Esophagus muscularis mucosa (tissue), 4 donors: Measurements from ENCODE around the gene DAB2IP. TPM values are rescaled to one million over a fixed set of nuclear protein-coding genes. Genes with fewer than 3 reads are reported as not detected.
"Not testable (repeated sequence)": the region's sequence is repeated elsewhere in the genome, so short reads cannot be mapped to it uniquely, and the experiment has no call there.

Experiments
- DNase-seq: peaks from one replicate; pipeline ENCODE4 v3.0.0-alpha.2; 2017; ENCODE audit errors: extremely low spot score
- H3K27ac ChIP-seq, 4 donors: fragments of 200-600 bp; sonication (generic); replicated peaks in 1 of 4; 1 replicate in 3 of 4; 2 replicates in 1 of 4; pipeline ENCODE4 v1.5.1; 2016 to 2019; ENCODE audit warnings: mild to moderate bottlenecking in 1 of 4
- H3K27me3 ChIP-seq, 4 donors: fragments of 200-600 bp; sonication (generic); one replicate each; pipeline versions ENCODE4 v1.5.1 to v1.6.0; 2016 to 2019
- H3K36me3 ChIP-seq, 4 donors: fragments of 200-600 bp; sonication (generic); one replicate each; pipeline ENCODE4 v1.5.1; 2016 to 2019
- H3K4me1 ChIP-seq, 4 donors: fragments of 200-600 bp; sonication (generic); one replicate each; pipeline ENCODE4 v1.5.1; 2016 to 2019
- H3K4me3 ChIP-seq, 4 donors: fragments of 200-600 bp; sonication (generic); 1 replicate in 2 of 4; 2 replicates in 2 of 4; pipeline ENCODE4 v1.5.1; 2016 to 2019; ENCODE audit warnings: mild to moderate bottlenecking in 4 of 4, moderate library complexity in 1 of 4
- H3K9me3 ChIP-seq, 4 donors: fragments of 200-600 bp; sonication (generic); 1 replicate in 3 of 4; 2 replicates in 1 of 4; pipeline ENCODE4 v1.5.1; 2016 to 2019
- EP300 ChIP-seq: sonication (generic); formaldehyde crosslinking; IDR thresholded peaks from one replicate; pipeline ENCODE4 v1.6.1; 2017; ENCODE audit warnings: antibody characterized with exemption
- POLR2A ChIP-seq: fragments of 450-650 bp; IDR thresholded peaks from one replicate; pipeline ENCODE4 v1.6.1; 2017; ENCODE audit warnings: antibody characterized with exemption, moderate library complexity, mild to moderate bottlenecking, low read depth
- POLR2AphosphoS5 ChIP-seq, 2 donors: sonication (generic); formaldehyde crosslinking; IDR thresholded peaks; one replicate each; pipeline ENCODE4 v1.6.1; 2017; ENCODE audit warnings: antibody characterized with exemption in 2 of 2
- WGBS: methylation state at CpG from one replicate; pipeline ENCODE4 v1.1.5; 2018; 5-methylcytosine and 5-hydroxymethylcytosine counted together
- intact Hi-C: fragments of 100-400 bp; cut with DNase I; formaldehyde crosslinking; loops from one replicate; pipeline ENCODE4 v1.15.1; 2023
- total RNA-seq, 4 donors: library from RNA; depleted of rRNA; stranded (reverse); fragments of >200 nt; gene quantifications; one replicate each; pipeline versions ENCODE4 v1.1.0 to v1.2.1, GENCODE V29; 2016
- TF ChIP-seq, protein P1 (sequence below), 3 experiments: fragments of 200-600 bp in 2 of 3; fragments of 450-650 bp in 1 of 3; sonication (generic) in 2 of 3; IDR thresholded peaks; one replicate each; pipeline ENCODE4 v1.5.1; 2017 to 2019; ENCODE audit warnings: antibody characterized with exemption in 3 of 3, mild to moderate bottlenecking in 2 of 3, moderate library complexity in 1 of 3

Gene DAB2IP
- total RNA-seq, 4 donors from 2014 or later = 41.7 to 102 (median 62.4) TPM

DNA sequence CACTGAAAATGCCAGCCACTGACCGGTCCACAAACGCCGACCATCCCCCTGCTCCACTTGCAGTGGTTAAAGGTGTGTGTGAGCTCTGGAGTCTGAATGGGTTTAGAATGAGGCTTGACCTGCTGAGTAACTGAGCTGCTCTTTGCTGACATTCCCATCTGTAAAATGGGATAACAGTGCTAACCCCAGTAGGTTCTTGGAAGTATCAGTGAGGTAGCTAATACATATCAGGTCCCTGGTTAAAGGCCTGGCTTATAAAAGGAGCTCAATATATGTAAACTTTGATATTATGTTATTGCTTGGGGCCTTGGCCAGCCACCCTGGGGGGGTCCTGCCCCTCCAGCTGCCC is 31.1 kb upstream of the DAB2IP start:
- WGBS = 100% methylated on average over 3 of the region's 3 CpGs
- Histone ChIP-seq H3K4me1 (peaks cover 23 to 63% (median 56%) of the 10 kb centered on the region in 4 donors), H3K27ac (peak overlapping the region; percentile 50 to 72 (median 65)), H3K4me3 (no peak overlapping the region), H3K36me3 (no peaks in the 10 kb centered on the region), H3K9me3 (no peaks in the 10 kb centered on the region), H3K27me3 (no peaks in the 10 kb centered on the region)
- intact Hi-C loops = no loop called here
- TF ChIP-seq POLR2A = no peak
- DNase-seq = no peak

DNA sequence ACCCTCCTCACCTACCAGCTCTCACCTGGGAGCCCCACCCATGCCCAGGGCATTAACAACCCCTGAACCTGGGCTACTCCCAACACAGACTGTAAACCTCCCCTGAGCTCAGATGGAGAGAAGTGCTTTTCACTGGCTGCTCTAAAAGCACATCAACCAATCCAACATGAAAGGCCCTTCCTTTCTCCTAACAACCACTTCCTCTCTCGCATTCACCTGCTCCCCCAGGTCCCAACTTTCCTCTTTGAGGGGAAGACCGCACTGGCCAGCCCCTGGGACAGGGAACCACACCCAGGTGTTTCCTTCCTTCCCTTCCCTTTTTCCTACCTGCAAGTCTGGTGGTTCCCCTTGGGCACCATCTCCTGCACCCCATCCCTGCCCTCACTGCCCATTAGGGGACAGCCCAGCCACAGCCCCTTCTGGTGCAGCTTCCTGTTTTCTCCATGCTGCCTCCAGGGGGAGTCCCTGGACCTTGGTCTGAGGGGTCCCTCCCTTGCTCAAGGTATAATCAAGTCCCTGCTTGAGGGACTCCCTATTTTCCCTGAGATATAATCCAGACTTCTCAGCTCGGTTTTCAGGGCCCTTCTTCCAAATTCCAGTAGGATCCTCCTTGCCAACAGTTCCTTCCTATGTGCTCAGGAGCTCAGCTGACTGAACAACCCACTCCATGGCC is 30.5 kb upstream of the DAB2IP start:
- no peak overlapping the region for H3K4me3 ChIP-seq
- no peaks in the 10 kb centered on the region for H3K36me3 ChIP-seq
- H3K27me3 ChIP-seq = no peaks in the 10 kb centered on the region
- 63% methylated on average over 3 of the region's 3 CpGs for WGBS
- peak overlapping the region; percentile 50 to 72 (median 65) for H3K27ac ChIP-seq
- H3K9me3 ChIP-seq = no peaks in the 10 kb centered on the region
- DNase-seq = no peak
- TF ChIP-seq POLR2A (no peak), POLR2AphosphoS5 (IDR thresholded peaks at IDR 0.05) (no peak), EP300 (no peak)
- TF ChIP-seq, protein P1, sequence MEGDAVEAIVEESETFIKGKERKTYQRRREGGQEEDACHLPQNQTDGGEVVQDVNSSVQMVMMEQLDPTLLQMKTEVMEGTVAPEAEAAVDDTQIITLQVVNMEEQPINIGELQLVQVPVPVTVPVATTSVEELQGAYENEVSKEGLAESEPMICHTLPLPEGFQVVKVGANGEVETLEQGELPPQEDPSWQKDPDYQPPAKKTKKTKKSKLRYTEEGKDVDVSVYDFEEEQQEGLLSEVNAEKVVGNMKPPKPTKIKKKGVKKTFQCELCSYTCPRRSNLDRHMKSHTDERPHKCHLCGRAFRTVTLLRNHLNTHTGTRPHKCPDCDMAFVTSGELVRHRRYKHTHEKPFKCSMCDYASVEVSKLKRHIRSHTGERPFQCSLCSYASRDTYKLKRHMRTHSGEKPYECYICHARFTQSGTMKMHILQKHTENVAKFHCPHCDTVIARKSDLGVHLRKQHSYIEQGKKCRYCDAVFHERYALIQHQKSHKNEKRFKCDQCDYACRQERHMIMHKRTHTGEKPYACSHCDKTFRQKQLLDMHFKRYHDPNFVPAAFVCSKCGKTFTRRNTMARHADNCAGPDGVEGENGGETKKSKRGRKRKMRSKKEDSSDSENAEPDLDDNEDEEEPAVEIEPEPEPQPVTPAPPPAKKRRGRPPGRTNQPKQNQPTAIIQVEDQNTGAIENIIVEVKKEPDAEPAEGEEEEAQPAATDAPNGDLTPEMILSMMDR (IDR thresholded peaks at IDR 0.05) = peak; percentile 32 to 43 (median 33)
- peaks cover 29 to 69% (median 62%) of the 10 kb centered on the region in 4 donors for H3K4me1 ChIP-seq
- intact Hi-C loops = no loop called here

DNA sequence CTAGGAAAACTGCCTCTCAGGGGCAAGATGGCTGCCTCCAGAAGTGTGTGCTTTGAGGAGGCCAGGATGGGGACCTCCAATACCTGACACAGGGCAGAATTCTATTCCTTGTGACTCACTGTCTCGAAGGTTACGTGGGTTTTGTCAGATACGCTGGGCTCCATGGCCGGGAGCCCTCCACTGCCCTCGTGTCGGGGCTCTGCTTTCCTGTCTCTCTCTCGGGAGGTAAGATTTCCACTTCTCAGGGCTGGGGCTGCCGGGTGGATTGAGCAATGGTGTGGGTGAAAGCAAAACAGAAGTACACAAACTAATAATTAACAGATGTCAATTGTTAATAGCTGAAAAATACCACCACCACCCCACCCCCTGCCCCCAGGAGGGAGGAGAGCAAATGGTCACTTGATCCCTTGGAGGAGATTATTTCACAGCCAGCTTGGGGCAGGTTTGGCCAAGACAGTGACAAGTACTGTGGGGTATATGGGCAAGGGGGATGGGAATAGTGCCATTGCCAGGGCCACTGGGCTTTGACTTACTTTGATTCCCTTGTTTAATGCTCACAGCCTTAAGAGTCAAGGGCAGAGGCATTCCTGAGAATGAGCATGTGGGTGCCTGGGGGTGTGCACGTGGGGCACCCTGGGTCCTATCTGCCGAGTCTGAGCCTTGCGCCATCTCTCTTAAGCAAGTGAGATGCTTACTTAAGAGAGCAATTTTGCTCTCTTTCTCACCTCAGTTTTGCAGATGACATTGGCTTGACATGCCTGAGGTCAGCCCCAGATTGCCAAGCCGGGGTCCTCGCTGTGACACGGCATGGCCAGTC is 28.8 kb upstream of the DAB2IP start:
- Histone ChIP-seq H3K4me3 (no peak overlapping the region), H3K4me1 (peaks cover 31 to 72% (median 56%) of the 10 kb centered on the region in 4 donors), H3K36me3 (no peaks in the 10 kb centered on the region), H3K9me3 (no peaks in the 10 kb centered on the region), H3K27me3 (no peaks in the 10 kb centered on the region), H3K27ac (peak overlapping the region in 3 of 4 donors; percentile 30 to 55 (median 40))
- no peak for DNase-seq
- WGBS = 64% methylated on average over 11 of the region's 14 CpGs
- TF ChIP-seq EP300 (no peak), POLR2AphosphoS5 (IDR thresholded peaks at IDR 0.05) (no peak), POLR2A (no peak)
- TF ChIP-seq, protein P1 (IDR thresholded peaks at IDR 0.05) = no peak
- intact Hi-C loops = no loop called here

DNA sequence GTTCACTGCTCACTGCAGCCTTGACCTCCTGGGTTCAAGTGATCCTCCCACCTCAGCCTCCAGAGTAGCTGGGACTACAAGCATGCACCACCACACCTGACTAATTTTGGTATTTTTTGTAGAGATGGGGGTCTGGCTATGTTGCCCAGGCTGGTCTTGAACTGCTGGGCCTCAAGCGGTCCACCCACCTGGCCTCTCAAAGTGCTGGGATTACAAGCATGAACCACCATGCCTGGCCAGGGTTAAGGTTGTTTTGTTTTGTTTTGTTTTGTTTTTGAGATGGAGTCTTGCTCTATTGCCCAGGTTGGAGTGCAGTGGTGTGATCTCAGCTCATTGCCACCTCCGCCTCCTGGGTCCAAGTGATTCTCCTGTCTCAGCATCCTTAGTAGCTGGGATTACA is 28.0 kb upstream of the DAB2IP start:
- peaks cover 31 to 77% (median 52%) of the 10 kb centered on the region in 4 donors for H3K4me1 ChIP-seq
- H3K9me3 ChIP-seq, H3K27me3 ChIP-seq, H3K4me3 ChIP-seq, intact Hi-C loops, DNase-seq, H3K27ac ChIP-seq, H3K36me3 ChIP-seq: not testable (repeated sequence)
- WGBS = 95% methylated on average over 2 of the region's 2 CpGs

DNA sequence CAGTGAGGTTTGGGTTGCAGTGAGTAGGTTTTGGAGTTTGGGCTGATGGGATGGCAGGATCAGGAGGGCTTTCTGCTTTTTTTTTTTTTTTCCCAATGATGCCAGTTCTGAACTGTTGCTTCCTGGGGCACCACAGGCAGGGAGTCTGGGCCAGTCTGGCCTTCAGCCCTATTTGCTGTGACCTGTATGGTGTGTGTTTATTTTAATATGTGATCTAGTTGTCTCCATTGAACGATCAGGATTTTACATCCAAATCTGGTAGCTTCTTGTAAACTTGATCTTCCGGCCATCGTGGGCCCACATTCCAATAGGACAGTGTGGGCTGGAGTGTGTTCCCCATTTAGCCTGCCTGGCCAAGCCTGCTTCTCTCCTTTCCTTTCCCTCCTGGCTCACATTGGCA is 25.8 kb upstream of the DAB2IP start:
- intact Hi-C loops = no loop called here
- H3K27ac ChIP-seq = peak overlapping the region; percentile 28 to 54 (median 46)
- TF ChIP-seq EP300 (no peak), POLR2AphosphoS5 (IDR thresholded peaks at IDR 0.05) (no peak), POLR2A (no peak)
- TF ChIP-seq, protein P1 (IDR thresholded peaks at IDR 0.05) = no peak
- H3K9me3 ChIP-seq = no peaks in the 10 kb centered on the region
- H3K36me3 ChIP-seq = no peaks in the 10 kb centered on the region
- WGBS = 56% methylated on average over 3 of the region's 3 CpGs
- H3K4me3 ChIP-seq = no peak overlapping the region
- H3K27me3 ChIP-seq = no peaks in the 10 kb centered on the region
- no peak for DNase-seq
- H3K4me1 ChIP-seq = peaks cover 20 to 66% (median 32%) of the 10 kb centered on the region in 4 donors
